ENCODE data around the gene NKAIN2.

GRCh38 chr6:124535746-124536145, 732.1 kb downstream of the NKAIN2 start:
- TF ChIP-seq CTCF (IDR thresholded peaks at IDR 0.05; ENCODE audit: insufficient read depth, low read length, poor library complexity, severe bottlenecking) = no peak
- TF ChIP-seq EZH2phosphoT487 (conservative IDR thresholded peaks at IDR 0.05; ENCODE audit: low read length) = no peak
